GM19035 (cell line): ENCODE data around the gene RASA3.
"Not testable (repeated sequence)": the region's sequence is repeated elsewhere in the genome, so short reads cannot be mapped to it uniquely, and the experiment has no call there.

Source experiments
- ATAC-seq: cut with Tn5 transposase; IDR thresholded peaks from one replicate; pipeline ENCODE4 v1.9.1; 2021; ENCODE audit not compliant: unreplicated experiment

Gene RASA3

DNA sequence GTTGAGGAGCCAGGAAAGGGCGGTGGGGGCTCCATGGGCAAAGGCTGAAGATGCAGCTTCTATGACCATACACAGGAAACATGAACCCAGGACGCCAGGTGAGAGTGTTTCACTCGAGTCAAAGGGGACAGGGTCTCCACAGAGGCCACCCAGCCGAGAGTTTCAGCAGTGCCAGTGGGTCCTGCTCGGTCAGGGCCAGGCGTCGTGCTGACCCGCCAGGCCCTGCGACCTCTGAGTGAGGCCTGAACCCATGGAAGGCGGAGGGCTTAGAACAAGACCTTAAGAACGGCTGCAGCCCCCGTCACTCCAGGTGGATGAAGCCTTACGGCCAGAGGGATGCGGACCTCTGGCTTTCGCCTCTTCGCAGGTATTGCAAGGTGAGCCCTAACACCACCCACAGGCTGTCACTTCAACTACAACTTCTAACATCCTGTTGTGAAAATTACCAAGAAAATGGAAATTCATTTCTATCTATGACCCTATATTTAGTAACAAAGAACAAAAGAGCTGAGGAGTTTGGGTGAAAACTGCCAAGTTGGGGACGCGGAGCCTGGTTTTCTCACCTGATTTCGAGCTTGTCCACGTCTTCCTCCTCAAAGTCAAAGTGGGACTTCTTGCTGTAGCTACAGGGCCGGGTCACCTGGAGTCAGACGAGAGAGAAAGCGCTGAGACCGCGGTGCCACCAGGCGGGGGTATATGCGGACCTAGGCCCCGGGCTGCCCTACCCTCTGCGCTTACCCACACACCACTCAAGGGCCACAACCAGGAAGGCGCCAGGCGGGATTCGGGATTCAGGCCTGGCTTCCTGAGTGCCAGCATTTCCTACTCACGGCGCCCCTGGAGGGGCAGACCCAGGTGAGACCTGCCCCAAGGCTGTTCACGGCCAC is 108.5 kb downstream of the RASA3 start:
- no peak for ATAC-seq

DNA sequence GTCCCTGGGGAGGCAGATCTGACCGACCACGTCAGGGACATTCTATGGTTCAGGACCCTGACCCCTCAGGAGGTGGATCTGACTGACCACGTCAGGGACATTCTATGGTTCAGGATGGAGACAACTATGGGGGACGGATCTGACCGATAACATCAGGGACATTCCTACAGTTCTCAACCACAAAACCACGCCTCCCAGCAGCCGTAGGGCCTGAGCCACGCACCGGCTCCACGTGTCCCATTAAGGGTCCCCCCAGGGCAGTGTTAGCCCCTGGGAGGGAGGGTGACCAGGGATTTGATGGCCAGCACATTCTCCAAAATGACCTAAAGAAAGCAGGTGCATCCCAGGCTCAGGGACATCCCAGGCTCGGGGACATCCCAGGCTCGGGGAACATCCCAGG is 109.5 kb downstream of the RASA3 start:
- ATAC-seq: no peak

DNA sequence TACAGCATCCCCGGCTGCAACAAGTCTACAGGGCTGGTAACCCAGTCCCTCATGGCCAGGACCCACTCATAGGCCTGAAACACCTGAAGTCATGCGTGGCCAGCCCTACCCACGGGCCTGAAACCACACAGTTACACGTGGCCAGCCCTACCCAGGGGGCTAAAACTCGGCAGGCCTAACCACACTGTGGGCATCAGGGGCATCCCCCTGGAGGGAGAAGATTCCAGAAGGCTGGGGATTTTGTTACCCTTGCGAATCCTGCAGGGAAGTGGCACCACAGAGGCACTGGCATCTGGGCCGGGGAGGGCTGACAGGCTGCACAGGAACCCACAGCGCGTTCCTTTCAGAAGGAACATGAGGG is 110.1 kb downstream of the RASA3 start:
- ATAC-seq: no peak

DNA sequence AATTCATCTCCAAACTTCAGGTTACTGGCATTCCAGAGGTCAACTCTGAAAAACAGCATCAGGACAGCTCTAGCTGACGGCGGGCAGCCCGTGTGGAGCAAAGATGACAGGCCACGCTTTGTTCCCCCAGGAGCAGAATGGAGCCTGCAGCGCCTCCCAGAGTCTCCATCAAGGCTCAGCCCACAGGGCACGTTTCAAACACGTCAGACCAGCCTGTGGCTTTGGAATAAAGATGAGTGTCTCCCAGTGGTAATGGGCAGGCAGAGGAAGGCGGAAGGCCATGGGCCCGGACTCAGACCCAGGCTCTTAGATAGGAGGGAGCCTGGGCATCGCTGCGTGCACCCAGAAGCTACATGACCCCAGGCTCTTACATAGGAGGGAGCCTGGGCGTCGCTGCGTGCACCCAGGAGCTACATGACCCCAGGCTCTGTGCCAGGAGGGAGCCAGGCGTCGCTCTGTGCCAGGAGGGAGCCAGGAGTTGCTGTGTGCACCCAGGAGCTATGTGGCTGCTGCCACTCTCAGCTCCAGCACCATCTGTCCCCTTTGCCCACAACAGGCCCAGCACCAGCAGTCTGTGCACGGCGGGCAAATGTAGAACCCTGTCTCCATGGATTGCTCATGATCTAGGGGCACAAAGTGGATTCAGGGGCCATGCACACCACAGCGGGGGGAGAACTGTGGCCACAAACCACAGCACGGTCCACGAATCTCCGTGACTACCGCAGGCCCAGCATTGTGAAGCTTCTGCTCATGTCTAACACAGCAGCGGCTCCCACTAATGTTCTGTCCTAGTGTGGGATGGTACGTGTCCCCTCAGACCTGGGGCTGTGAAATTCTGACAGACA is 110.7 kb downstream of the RASA3 start:
- no peak for ATAC-seq

DNA sequence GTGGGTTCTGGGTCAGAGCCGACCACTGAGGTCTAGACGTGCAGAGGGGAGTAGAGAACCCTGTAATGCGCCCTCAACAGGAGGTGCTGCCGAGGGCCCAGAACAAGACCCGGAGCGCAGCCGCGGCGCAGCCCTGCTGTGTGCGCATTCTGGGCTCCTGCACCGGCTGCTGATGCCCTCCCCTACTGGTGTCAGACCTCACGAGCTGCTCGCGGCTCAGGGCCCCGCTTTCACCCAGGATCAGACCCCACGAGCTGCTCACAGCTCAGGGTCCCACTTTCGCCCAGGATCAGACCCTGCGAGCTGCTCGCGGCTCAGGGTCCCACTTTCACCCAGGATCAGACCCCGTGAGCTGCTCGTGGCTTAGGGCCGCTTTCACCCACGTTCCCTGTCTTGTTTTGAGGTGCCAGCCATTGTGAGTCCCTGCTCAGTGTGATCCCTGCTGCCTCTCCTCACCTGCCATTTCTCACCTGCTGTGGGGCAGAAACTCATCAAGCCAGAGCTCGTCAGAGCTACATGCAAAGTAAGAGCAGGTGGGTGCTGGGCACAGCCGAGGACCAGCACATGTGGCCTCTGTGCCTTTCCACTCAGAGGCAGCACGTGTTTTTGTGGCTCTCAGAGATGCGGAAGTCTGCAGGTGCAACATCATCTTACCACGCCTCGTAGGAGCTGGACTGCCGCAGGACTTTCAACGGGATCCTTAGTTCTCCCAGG is 111.5 kb downstream of the RASA3 start:
- ATAC-seq: no peak

DNA sequence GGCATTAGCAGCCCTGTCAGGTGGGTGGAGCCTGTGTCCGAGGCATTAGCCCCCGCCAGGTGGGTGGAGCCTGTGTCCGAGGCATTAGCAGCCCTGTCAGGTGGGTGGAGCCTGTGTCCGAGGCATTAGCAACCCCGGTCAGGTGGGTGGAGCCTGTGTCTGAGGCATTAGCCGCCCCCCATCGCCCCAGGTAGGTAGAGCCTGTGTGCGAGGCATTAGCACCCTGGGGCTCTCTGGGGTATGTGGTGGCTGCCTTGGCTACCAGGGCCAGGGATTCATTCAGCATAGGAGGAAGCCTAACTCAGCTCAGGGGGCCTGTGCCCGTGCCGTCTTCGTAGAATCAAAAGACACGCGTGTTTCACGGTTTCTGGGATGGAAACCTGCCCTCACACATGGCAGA is 112.3 kb downstream of the RASA3 start:
- ATAC-seq: not testable (repeated sequence)

DNA sequence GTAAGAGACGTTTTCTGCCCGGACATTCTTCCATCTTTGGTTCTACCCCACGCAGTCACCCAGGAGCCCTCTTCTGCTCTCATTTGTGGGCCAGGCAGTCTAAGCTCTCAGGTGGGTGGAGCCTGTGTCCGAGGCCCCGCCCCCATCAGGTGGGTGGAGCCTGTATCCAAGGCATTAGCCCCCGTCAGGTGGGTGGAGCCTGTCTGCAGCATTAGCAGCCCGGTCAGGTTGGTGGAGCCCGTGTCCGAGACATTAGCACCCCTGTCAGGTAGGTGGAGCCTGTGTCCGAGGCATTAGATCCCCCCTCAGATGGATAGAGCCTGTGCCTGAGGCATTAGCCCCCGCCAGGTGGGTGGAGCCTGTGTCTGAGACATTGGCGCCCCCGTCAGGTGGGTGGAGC is 113.1 kb downstream of the RASA3 start:
- ATAC-seq: no peak

DNA sequence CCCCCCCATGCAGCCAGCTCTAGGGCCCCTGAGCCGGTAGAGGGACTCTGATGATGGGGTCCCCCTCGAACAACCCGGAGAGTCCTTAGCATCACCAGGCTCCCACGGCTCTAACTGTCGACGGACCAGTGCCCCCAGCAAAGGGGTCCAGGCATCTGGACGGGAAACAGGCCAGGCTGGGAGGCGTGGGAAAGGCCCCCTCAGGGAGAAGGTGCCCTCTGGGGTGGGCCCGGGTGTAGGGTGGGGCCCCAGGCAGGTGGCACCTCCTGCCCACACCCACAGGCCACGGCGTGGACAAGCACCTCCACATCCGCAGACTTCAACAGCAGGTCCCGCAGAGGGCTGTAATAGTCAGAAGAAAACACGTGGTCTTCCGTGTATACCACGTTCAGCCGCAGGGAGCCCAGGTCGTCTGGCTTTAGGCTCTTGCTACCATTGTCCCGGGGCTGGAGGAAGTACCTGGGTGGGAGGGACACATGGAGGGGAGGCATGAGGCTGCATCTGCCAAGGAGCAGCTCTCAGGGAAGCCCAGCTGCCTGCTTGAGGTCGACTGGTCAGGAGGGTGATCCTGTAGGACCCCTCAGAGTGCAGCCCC is 113.9 kb downstream of the RASA3 start:
- ATAC-seq: no peak

DNA sequence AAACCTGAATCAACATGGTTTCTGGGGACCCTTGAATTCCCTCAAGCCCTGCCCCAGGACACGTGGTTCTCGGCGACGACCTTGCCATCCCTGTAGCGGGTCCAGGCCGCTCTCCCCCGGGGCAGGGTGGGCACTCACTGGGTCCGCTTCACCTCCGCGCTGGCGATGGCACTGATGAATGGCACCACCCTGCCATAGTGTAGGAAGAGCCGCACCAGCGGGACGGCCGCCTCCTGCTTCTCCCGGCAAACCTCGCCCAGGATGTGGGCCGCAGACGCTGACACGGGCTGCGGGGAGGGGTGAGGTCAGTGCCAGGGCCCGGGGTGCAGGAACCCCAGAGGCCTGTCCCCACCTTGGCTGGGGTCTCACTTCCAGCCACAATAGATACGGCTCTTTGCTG is 114.5 kb downstream of the RASA3 start:
- ATAC-seq: no peak

DNA sequence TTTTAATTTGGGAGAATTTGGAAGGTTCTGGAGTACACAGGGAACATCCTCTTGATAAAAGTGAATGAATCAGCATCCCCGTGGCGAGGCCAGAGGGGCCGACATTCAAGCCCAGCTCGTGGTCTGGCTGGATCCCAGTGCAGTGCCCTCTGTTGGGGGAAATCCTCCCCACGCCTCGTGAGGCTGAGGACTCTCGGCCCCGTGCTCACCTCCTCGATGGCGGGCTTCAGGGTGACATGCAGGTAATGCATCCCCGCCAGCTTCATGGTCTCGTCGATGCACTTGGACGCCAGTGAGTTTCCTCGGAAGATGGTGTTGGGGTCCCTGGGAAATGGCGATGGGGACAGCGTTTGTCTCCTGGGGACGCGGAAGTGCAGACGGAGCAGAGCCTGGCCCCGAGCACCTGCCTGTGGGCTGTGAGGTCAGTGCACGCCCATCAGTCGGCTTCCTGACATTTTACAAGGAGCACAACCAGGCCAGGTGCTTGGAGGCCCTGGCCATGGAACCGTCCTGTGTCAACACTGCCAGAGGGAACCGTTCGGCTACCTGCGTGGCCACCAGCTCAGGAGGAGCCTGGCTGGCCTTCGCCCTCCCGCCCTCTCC is 115.3 kb downstream of the RASA3 start:
- no peak for ATAC-seq

DNA sequence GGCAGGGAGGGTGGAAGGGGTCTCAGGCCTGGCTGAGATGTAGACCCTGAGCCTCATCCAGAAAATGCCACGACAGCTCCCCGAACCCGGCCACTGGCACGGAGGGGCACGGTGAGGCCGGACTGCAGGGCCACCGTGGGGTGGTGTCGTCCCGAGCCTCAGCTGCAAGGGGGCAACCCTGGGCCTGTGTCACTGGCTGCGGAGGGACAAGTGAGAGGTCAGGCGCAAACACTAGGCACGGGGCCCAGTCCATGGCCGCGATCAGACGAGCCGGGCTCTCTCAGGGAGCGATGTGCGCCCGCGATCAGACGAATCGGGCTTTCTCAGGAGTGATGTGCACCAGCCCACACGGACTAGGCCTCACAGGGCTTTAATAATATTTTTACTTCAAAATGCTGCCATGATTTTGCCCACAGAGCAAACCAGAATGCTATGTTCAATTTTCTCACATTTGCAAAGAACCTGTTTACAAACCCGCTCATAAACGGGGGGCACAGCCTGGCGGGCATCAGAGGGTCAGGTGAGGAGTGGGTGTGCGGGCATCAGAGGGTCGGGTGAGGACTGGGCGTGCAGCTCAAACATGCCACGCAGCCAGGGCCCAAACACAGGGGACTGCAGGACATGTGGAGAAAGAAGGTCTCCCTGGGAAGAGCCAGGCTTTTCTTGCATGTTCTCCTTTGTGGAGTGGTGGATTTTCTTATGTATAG is 115.9 kb downstream of the RASA3 start:
- no peak for ATAC-seq

DNA sequence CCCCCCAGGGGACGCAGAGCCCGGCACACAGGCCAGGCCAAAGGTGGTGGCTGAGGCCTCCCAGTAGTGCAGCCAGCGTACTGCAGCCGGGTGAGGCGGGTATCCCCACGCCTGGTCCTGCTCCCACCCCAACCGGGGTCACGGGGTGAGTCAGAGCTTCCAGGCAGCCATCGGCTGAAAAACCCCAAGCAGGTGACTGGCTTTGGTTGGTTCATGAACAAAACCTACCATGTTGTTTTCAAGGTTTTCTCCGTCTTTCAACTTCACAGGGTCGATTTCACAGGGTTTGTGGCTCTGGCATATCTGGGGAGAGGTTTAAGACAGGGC is 116.5 kb downstream of the RASA3 start:
- no peak for ATAC-seq

DNA sequence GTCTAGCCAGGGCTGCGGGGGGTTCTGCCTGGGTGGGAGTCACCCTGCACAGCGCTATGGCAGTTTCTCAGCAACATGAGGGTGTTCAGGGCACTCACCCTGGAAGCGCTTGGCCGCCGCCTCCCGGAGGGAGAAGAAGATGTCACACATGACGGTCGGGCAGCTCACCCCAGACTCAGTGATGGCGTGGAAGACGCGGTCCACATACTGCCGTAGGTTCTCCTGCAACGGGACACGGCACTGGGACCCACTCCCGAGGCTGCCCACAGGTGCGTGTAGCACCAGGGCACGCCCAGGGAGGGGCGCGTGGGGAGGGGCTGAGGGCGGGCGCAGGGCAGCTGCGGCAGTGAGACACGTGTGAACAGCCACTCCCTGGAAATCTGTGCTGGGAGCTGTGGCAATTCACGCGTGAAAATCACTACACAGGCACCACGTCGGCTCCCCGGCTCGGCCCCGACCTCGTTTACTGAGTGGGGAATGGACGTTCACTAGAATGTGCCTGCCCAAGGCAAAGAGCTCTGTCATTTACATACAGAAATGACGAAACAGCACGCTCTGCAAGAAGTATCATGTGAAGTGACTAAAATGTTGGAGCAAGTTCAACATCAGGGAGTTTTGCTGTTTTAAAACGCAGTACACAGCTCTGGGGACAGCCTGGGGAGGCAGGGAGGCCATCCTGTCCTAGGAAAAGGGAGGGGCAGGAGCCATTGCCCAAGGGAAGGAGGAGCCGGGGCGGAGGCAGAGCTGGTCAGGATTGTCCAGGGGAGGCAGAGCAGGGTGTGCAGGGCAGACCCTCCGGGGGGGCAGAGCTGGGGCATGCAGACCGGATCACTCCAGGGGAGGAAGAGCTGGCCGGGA is 117.1 kb downstream of the RASA3 start:
- no peak for ATAC-seq

DNA sequence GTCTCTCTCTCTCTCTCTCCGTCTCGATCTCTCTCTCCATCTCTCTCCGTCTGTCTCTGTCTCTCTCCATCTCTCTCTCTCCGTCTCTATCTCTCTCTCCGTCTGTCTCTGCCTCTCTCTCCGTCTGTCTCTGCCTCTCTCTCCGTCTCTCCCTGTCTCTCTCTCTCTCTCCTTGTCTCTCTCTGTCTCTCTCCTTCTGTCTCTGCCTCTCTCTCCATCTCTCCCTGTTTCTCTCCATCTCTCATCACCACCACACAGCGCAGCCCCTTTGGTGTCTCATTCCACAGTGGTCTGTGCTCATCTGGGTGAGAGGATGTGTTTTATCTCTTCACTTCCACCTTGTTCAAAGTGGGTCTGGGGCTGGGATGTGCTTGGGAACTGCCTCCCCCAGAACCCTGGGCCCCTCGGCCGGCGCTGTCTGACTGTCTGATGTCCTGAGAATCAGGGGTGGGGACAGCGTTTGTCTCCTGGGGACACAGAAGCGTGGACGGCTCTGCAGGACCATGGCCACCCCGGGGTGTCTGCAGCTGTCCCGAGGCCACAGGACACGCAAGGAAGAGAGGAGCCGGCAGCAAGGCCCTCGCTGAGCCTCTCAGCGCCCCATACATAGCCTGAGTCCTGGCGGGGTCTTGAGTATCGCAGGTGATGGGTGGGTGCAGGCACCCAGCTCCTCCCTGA is 118.3 kb downstream of the RASA3 start:
- ATAC-seq: no peak

DNA sequence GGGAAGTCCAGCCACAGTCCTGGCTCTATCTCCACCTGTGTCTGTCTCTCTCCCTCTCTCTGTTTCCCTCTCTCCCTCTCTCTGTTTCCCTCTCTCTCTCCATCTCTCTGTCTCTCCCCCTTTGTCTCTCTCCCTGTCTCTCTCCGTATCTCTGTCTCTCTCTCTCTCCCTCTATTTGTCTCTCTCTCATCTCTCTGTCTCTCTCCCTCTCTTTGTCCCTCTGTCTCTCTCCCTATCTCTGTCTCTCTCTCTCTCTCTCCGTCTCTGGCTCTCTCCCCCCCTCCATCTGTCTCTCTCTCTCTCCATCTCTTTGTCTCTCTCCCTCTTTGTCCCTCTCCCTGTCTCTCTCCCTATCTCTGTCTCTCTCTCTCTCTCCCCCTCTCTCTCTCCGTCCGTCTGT is 119.1 kb downstream of the RASA3 start:
- no peak for ATAC-seq

DNA sequence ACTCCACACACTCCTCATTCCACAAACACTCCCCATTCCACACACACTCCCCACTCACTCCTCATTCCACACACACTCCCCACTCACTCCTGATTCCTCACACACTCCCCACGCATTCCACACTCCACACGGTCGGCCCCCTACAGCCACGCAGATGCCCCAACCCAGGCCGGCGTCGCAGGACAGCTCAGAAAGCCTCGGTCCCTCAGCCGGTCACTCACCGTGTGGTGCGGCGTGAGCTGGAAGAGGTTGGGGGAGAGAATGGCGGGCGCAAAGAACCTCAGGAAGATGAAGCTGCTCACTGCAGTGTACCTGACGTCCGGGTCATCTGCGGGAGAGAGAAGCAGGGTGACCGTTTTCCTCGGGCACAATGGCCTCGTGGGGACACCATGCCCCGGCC is 119.5 kb downstream of the RASA3 start:
- ATAC-seq: no peak

DNA sequence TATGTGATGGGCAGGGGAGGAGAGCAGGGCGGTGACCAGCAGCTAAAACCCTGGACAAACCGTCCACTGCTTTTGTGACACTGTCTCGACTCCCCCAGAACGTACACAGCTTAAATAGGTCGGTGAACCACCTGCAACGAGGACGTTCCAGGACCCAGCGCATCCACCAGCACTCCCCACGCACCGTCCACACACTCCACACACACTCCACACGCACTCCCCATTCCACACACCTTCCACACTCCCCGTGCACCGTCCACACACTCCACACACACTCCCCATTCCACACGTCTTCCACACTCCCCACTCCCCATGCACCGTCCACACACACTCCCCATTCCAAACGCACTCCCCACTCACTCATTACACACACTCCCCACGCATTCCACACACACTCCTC is 120.3 kb downstream of the RASA3 start:
- no peak for ATAC-seq

DNA sequence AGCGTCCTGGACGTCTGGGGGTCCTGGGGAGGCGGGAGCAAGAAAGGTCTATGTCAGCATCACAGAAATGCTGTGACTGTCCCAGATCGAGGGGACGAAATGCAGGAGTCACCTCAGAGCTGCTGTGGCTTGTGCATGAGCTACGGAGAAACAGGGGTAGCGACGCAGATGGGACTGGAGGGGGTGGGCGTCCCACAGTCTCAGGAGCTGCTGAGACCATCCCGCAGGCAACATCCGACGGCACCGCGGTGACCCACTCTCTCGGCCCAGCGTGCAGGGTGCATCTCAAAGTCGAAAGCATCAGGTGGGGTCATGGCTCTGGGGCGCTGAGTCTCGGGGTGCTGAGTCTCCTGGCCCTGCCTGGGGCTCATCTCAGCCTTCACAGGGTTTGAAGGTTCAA is 121.2 kb downstream of the RASA3 start:
- no peak for ATAC-seq
